Measurements from ENCODE around the gene SLC24A3.
A peak's percentile ranks its signal among the peaks of the same experiment; 100 is the strongest.
"Not testable (repeated sequence)": the region's sequence is repeated elsewhere in the genome, so short reads cannot be mapped to it uniquely, and the experiment has no call there.

SLC24A3 gene

GRCh38 chr20:19750907-19751636 is 538.6 kb downstream of the SLC24A3 start:
- no peak for TF ChIP-seq CTCF (IDR thresholded peaks at IDR 0.05; ENCODE audit: low read depth, low read length)
- H3K4me3 ChIP-seq (replicated peaks in 1 of 2; ENCODE audit: low read depth in 2 of 2, low read length in 2 of 2): no peak overlapping the region
- DNase-seq (ENCODE audit: low read depth in 2 of 2): no peak

GRCh38 chr20:19754201-19754600 is 541.8 kb downstream of the SLC24A3 start:
- DNase-seq (ENCODE audit: low read depth in 2 of 2); H3K4me3 ChIP-seq (replicated peaks in 1 of 2; ENCODE audit: low read depth in 2 of 2, low read length in 2 of 2): not testable (repeated sequence)

GRCh38 chr20:19756761-19757486 is 544.5 kb downstream of the SLC24A3 start:
- peak overlapping the region; percentile 84 to 90 for H3K4me3 ChIP-seq (replicated peaks in 1 of 2; ENCODE audit: low read depth in 2 of 2, low read length in 2 of 2)
- no peak for TF ChIP-seq CTCF (IDR thresholded peaks at IDR 0.05; ENCODE audit: low read depth, low read length)
- DNase-seq (ENCODE audit: low read depth in 2 of 2): no peak

- H3K4me3 ChIP-seq (replicated peaks in 1 of 2; ENCODE audit: low read depth in 2 of 2, low read length in 2 of 2): peak overlapping the region; percentile 84 to 90
- DNase-seq (ENCODE audit: low read depth in 2 of 2): peak; percentile 88 to 97
- no peak for TF ChIP-seq CTCF (IDR thresholded peaks at IDR 0.05; ENCODE audit: low read depth, low read length)
Measured at GRCh38 chr20:19757487-19758132, 545.2 kb downstream of the SLC24A3 start.

GRCh38 chr20:19758133-19758500 is 545.7 kb downstream of the SLC24A3 start, which contains the start of gene RIN2:
Gene RIN2 (plus strand): TSS chr20:19758258. CDS start chr20:19889602, 131,344 bp downstream.
- H3K4me3 ChIP-seq (replicated peaks in 1 of 2; ENCODE audit: low read depth in 2 of 2, low read length in 2 of 2): peak within 1 kb of the TSS; percentile 84 to 90
- no peak for TF ChIP-seq CTCF (IDR thresholded peaks at IDR 0.05; ENCODE audit: low read depth, low read length)
- no peak for DNase-seq (ENCODE audit: low read depth in 2 of 2)

- no peak for TF ChIP-seq CTCF (IDR thresholded peaks at IDR 0.05; ENCODE audit: low read depth, low read length)
- H3K4me3 ChIP-seq (replicated peaks in 1 of 2; ENCODE audit: low read depth in 2 of 2, low read length in 2 of 2): peak overlapping the region; percentile 84 to 90
- DNase-seq (ENCODE audit: low read depth in 2 of 2): peak; percentile 61 to 71
Measured at GRCh38 chr20:19758501-19759331, 546.3 kb downstream of the SLC24A3 start.

Measured in cardiac fibroblast (primary cell).